SK-N-SH treated with all-trans-retinoic acid at 6 μM for 48 hours (cell line): Measurements from ENCODE around the gene TMEM150A.

Experiments
- ISL1 ChIP-seq: fragments of 250-450 bp; sonication (Bioruptor Pico); IDR thresholded peaks from 2 replicates; pipeline ENCODE4 v2.1.2; 2022; ENCODE audit warnings: mild to moderate bottlenecking, moderate library complexity
- TOX ChIP-seq: fragments of 250-450 bp; sonication (Bioruptor Pico); IDR thresholded peaks from 2 replicates; pipeline ENCODE4 v1.8.0; 2021; ENCODE audit warnings: mild to moderate bottlenecking, moderate library complexity, borderline replicate concordance
- ZFP3 ChIP-seq: fragments of 250-450 bp; sonication (Bioruptor Pico); IDR thresholded peaks from 2 replicates; pipeline ENCODE4 v1.5.0; 2020; ENCODE audit warnings: mild to moderate bottlenecking, moderate library complexity
- ZNF565 ChIP-seq: fragments of 450-650 bp; formaldehyde crosslinking; conservative IDR thresholded peaks from 2 replicates; pipeline ENCODE4 v1.5.0; 2020; ENCODE audit warnings: low read depth, mild to moderate bottlenecking, moderate library complexity
- ZNF70 ChIP-seq: fragments of 450-650 bp; formaldehyde crosslinking; IDR thresholded peaks from 2 replicates; pipeline ENCODE4 v1.5.0; 2020; ENCODE audit warnings: mild to moderate bottlenecking, moderate library complexity
- TF ChIP-seq, protein P1 (sequence below): fragments of 250-450 bp; sonication (Bioruptor Pico); IDR thresholded peaks from 2 replicates; pipeline ENCODE4 v1.8.0; 2021; ENCODE audit warnings: low read depth, mild to moderate bottlenecking, moderate library complexity, borderline replicate concordance
- TF ChIP-seq, protein P2 (sequence below): fragments of 250-450 bp; sonication (Bioruptor Pico); IDR thresholded peaks from 2 replicates; pipeline ENCODE4 v1.5.1; 2021; ENCODE audit warnings: mild to moderate bottlenecking, moderate library complexity
- TF ChIP-seq, protein P3 (sequence below): fragments of 250-450 bp; sonication (Bioruptor Pico); IDR thresholded peaks from 2 replicates; pipeline ENCODE4 v1.5.0; 2020; ENCODE audit warnings: mild to moderate bottlenecking, moderate library complexity

DNA sequence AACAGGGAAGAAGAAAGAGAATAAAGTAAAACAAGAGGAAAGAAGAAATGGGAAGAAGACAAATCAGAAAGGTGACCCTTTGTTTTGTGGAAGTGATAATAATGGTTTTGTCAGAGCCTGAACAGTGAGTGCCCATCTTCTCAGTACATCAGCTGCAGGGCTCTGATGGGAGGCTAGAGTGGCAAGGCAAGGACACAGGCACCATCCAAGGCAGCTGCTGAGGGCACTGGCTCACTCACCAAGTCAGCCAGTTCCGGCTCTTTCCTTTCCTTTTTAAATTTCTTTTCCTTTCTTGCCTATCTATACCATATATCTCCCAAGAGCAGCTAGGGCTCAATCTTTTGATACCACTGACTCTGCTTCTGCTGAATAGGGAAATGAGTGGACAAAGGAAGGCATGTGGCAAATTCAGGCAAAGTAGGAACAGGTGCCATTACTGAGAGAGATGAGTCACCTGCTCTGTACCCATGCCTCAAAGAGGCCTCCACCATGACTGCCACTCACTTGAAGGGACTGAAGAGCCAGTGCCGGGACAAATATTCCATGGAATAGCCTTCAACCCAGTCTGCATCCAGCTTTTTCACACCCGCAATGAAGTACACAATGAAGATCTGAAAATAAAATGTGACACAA is 47.4 kb downstream of the TMEM150A start:
- TF ChIP-seq TOX (CRISPR knock-in tag) (no peak), ZNF565 (CRISPR knock-in tag) (no peak), ZNF70 (CRISPR knock-in tag) (no peak), ISL1 (CRISPR knock-in tag) (no peak), ZFP3 (CRISPR knock-in tag) (no peak)
- TF ChIP-seq, protein P1, sequence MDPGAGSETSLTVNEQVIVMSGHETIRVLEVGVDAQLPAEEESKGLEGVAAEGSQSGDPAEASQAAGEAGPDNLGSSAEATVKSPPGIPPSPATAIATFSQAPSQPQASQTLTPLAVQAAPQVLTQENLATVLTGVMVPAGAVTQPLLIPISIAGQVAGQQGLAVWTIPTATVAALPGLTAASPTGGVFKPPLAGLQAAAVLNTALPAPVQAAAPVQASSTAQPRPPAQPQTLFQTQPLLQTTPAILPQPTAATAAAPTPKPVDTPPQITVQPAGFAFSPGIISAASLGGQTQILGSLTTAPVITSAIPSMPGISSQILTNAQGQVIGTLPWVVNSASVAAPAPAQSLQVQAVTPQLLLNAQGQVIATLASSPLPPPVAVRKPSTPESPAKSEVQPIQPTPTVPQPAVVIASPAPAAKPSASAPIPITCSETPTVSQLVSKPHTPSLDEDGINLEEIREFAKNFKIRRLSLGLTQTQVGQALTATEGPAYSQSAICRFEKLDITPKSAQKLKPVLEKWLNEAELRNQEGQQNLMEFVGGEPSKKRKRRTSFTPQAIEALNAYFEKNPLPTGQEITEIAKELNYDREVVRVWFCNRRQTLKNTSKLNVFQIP, result no peak
- TF ChIP-seq, protein P2, sequence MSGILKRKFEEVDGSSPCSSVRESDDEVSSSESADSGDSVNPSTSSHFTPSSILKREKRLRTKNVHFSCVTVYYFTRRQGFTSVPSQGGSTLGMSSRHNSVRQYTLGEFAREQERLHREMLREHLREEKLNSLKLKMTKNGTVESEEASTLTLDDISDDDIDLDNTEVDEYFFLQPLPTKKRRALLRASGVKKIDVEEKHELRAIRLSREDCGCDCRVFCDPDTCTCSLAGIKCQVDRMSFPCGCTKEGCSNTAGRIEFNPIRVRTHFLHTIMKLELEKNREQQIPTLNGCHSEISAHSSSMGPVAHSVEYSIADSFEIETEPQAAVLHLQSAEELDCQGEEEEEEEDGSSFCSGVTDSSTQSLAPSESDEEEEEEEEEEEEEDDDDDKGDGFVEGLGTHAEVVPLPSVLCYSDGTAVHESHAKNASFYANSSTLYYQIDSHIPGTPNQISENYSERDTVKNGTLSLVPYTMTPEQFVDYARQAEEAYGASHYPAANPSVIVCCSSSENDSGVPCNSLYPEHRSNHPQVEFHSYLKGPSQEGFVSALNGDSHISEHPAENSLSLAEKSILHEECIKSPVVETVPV, result no peak
- TF ChIP-seq, protein P3, sequence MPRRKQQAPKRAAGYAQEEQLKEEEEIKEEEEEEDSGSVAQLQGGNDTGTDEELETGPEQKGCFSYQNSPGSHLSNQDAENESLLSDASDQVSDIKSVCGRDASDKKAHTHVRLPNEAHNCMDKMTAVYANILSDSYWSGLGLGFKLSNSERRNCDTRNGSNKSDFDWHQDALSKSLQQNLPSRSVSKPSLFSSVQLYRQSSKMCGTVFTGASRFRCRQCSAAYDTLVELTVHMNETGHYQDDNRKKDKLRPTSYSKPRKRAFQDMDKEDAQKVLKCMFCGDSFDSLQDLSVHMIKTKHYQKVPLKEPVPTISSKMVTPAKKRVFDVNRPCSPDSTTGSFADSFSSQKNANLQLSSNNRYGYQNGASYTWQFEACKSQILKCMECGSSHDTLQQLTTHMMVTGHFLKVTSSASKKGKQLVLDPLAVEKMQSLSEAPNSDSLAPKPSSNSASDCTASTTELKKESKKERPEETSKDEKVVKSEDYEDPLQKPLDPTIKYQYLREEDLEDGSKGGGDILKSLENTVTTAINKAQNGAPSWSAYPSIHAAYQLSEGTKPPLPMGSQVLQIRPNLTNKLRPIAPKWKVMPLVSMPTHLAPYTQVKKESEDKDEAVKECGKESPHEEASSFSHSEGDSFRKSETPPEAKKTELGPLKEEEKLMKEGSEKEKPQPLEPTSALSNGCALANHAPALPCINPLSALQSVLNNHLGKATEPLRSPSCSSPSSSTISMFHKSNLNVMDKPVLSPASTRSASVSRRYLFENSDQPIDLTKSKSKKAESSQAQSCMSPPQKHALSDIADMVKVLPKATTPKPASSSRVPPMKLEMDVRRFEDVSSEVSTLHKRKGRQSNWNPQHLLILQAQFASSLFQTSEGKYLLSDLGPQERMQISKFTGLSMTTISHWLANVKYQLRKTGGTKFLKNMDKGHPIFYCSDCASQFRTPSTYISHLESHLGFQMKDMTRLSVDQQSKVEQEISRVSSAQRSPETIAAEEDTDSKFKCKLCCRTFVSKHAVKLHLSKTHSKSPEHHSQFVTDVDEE, result no peak
